Spleen (tissue), 7 donors: Measurements from ENCODE around the gene ZNF239.

ENCODE experiments used
- POLR2A ChIP-seq, 3 donors: fragments of 450-650 bp; IDR thresholded peaks; one replicate each; pipeline ENCODE4 v1.5.1; 2017; ENCODE audit warnings: antibody characterized with exemption in 3 of 3, mild to moderate bottlenecking in 1 of 3
- POLR2AphosphoS5 ChIP-seq, 3 donors: sonication (generic); formaldehyde crosslinking; IDR thresholded peaks; one replicate each; pipeline ENCODE4 v1.5.1; 2017; ENCODE audit warnings: antibody characterized with exemption in 3 of 3
- TF ChIP-seq, protein P1 (sequence below), 11 experiments: fragments of 200-600 bp in 7 of 11; fragments of 450-650 bp in 4 of 11; sonication (generic) in 4 of 11; IDR thresholded peaks in 8 of 11; conservative IDR thresholded peaks in 3 of 11; 1 replicate in 7 of 11; 2 replicates in 4 of 11; pipeline versions ENCODE4 v1.4.0 to v1.8.0; 2016 to 2021; ENCODE audit warnings: antibody characterized with exemption in 11 of 11, inconsistent platforms in 4 of 11, mild to moderate bottlenecking in 1 of 11
- donor health status: DM: no; HTN: no; CAD: no; lungs with moderate emphysema.
- donor health status: DM: no; HTN: no; CAD: no.
- donor health status: DM: no; HTN: no; CAD: no.

DNA sequence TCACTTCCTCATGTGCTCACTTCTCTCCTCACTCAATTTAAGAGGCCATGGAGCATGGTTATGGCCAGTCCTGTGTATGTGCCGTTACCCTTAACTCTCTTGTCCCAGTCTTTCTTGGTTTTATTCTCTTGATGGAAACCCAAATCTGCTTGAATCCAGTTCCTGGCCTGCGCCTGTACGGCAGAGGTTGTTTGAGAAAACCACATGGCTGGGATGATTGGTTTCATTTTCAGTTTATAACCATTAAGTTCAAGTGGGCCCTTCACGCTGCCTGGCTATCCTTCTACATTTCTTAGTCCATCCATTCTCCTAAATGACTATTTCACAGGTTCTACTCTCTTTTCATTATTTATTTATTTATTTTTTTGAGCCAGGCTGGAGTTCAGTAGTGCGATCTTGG lies 1.6 kb upstream of the ZNF239 start:
- TF ChIP-seq, protein P1, sequence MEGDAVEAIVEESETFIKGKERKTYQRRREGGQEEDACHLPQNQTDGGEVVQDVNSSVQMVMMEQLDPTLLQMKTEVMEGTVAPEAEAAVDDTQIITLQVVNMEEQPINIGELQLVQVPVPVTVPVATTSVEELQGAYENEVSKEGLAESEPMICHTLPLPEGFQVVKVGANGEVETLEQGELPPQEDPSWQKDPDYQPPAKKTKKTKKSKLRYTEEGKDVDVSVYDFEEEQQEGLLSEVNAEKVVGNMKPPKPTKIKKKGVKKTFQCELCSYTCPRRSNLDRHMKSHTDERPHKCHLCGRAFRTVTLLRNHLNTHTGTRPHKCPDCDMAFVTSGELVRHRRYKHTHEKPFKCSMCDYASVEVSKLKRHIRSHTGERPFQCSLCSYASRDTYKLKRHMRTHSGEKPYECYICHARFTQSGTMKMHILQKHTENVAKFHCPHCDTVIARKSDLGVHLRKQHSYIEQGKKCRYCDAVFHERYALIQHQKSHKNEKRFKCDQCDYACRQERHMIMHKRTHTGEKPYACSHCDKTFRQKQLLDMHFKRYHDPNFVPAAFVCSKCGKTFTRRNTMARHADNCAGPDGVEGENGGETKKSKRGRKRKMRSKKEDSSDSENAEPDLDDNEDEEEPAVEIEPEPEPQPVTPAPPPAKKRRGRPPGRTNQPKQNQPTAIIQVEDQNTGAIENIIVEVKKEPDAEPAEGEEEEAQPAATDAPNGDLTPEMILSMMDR (IDR thresholded peaks at IDR 0.05 in 8 of 11, conservative IDR thresholded peaks at IDR 0.05 in 3 of 11) = no peak
- TF ChIP-seq POLR2AphosphoS5 (IDR thresholded peaks at IDR 0.05) (no peak), POLR2A (IDR thresholded peaks at IDR 0.05) (no peak)
